HEK293 (cell line): ENCODE data around the gene LUC7L.

Source experiments
- CTCF ChIA-PET: fragments of 350-600 bp; formaldehyde crosslinking; extraction: SDS; loops from one replicate; lab custom pipeline; 2021; ENCODE audit warnings: antibody characterized with exemption; lab: Yijun Ruan, JAX
- POLR2A ChIA-PET: fragments of 300-600 bp; formaldehyde crosslinking; extraction: SDS; loops from one replicate; lab custom pipeline; 2020; ENCODE audit warnings: antibody characterized with exemption, inconsistent platforms; lab: Yijun Ruan, JAX
- H3K27ac ChIP-seq: fragments of 200-500 bp; sonication (Bioruptor generic); 2 replicates; pipeline ENCODE4 v1.5.1; 2014; ENCODE audit warnings: low read depth, low read length, control low read depth, inconsistent platforms; ENCODE audit errors: extremely low read depth
- H3K36me3 ChIP-seq, 2 experiments: fragments of 200-500 bp in 1 of 2; sonication (Bioruptor generic) in 1 of 2; 1 replicate in 1 of 2; 2 replicates in 1 of 2; pipeline ENCODE4 v1.5.1; 2014 to 2017; ENCODE audit warnings: inconsistent platforms in 2 of 2, low read length in 2 of 2; ENCODE audit not compliant: control insufficient read depth in 2 of 2, insufficient read depth in 1 of 2
- H3K4me1 ChIP-seq: fragments of 200-500 bp; sonication (Bioruptor generic); 2 replicates; pipeline ENCODE4 v1.5.1; 2014; ENCODE audit warnings: mild to moderate bottlenecking, low read length, inconsistent platforms; ENCODE audit not compliant: control insufficient read depth, insufficient read depth
- H3K4me3 ChIP-seq: 2 replicates; pipeline ENCODE4 v1.5.1; 2011; ENCODE audit warnings: low read depth, mild to moderate bottlenecking, control low read depth, low read length, moderate library complexity
- H3K9me3 ChIP-seq: fragments of 200-500 bp; sonication (Bioruptor generic); 2 replicates; pipeline ENCODE4 v1.5.1; 2014; ENCODE audit warnings: low read depth, low read length, inconsistent platforms; ENCODE audit not compliant: control insufficient read depth, insufficient read depth
- HIC1 ChIP-seq: fragments of 450-650 bp; formaldehyde crosslinking; IDR thresholded peaks from 2 replicates; pipeline ENCODE4 v1.5.1; 2016; ENCODE audit warnings: missing biosample characterization, missing genetic modification characterization
- KLF7 ChIP-seq: fragments of 450-650 bp; formaldehyde crosslinking; IDR thresholded peaks from 2 replicates; pipeline ENCODE4 v1.5.1; 2016; ENCODE audit warnings: missing biosample characterization, missing genetic modification characterization, borderline replicate concordance
- OSR2 ChIP-seq: fragments of 450-650 bp; formaldehyde crosslinking; IDR thresholded peaks from 2 replicates; pipeline ENCODE4 v1.5.1; 2016; ENCODE audit warnings: missing biosample characterization, missing genetic modification characterization
- OVOL3 ChIP-seq: fragments of 450-650 bp; formaldehyde crosslinking; IDR thresholded peaks from 2 replicates; pipeline ENCODE4 v1.5.1; 2016; ENCODE audit warnings: missing biosample characterization, missing genetic modification characterization
- PATZ1 ChIP-seq: fragments of 450-650 bp; formaldehyde crosslinking; IDR thresholded peaks from 2 replicates; pipeline ENCODE4 v1.5.1; 2016; ENCODE audit warnings: missing biosample characterization, missing genetic modification characterization
- PRDM10 ChIP-seq: fragments of 450-650 bp; formaldehyde crosslinking; IDR thresholded peaks from 2 replicates; pipeline ENCODE4 v1.5.1; 2016; ENCODE audit warnings: missing biosample characterization, missing genetic modification characterization
- SP3 ChIP-seq: fragments of 450-650 bp; formaldehyde crosslinking; IDR thresholded peaks from 2 replicates; pipeline ENCODE4 v1.5.1; 2016; ENCODE audit warnings: missing biosample characterization, missing genetic modification characterization
- SP7 ChIP-seq: fragments of 450-650 bp; formaldehyde crosslinking; IDR thresholded peaks from 2 replicates; pipeline ENCODE4 v1.5.1; 2016; ENCODE audit warnings: missing biosample characterization, missing genetic modification characterization
- ZBTB17 ChIP-seq: fragments of 450-650 bp; formaldehyde crosslinking; IDR thresholded peaks from 2 replicates; pipeline ENCODE4 v1.5.1; 2016; ENCODE audit warnings: missing biosample characterization, missing genetic modification characterization
- ZNF140 ChIP-seq: fragments of 450-650 bp; formaldehyde crosslinking; IDR thresholded peaks from 2 replicates; pipeline ENCODE4 v1.5.1; 2016; ENCODE audit warnings: missing biosample characterization, missing genetic modification characterization
- ZNF174 ChIP-seq: fragments of 450-650 bp; formaldehyde crosslinking; IDR thresholded peaks from 2 replicates; pipeline ENCODE4 v1.5.0; 2017; ENCODE audit warnings: missing biosample characterization, mild to moderate bottlenecking, missing genetic modification characterization
- ZNF394 ChIP-seq: fragments of 450-650 bp; formaldehyde crosslinking; IDR thresholded peaks from 2 replicates; pipeline ENCODE4 v1.5.1; 2016; ENCODE audit warnings: missing biosample characterization, missing genetic modification characterization, mild to moderate bottlenecking, moderate library complexity, borderline replicate concordance
- ZNF501 ChIP-seq: fragments of 450-650 bp; formaldehyde crosslinking; IDR thresholded peaks from 2 replicates; pipeline ENCODE4 v1.5.1; 2016; ENCODE audit warnings: missing biosample characterization, missing genetic modification characterization
- ZNF600 ChIP-seq: fragments of 450-650 bp; formaldehyde crosslinking; IDR thresholded peaks from 2 replicates; pipeline ENCODE4 v1.5.1; 2016; ENCODE audit warnings: missing biosample characterization, missing genetic modification characterization
- ZNF623 ChIP-seq: fragments of 450-650 bp; formaldehyde crosslinking; IDR thresholded peaks from 2 replicates; pipeline ENCODE4 v1.5.1; 2016; ENCODE audit warnings: missing biosample characterization, missing genetic modification characterization
- ZNF629 ChIP-seq: fragments of 450-650 bp; formaldehyde crosslinking; IDR thresholded peaks from 2 replicates; pipeline ENCODE4 v1.5.1; 2017; ENCODE audit warnings: missing biosample characterization, missing genetic modification characterization
- ZNF645 ChIP-seq: fragments of 450-650 bp; formaldehyde crosslinking; IDR thresholded peaks from 2 replicates; pipeline ENCODE4; 2016; ENCODE audit warnings: missing biosample characterization, missing genetic modification characterization
- ZNF692 ChIP-seq: fragments of 450-650 bp; formaldehyde crosslinking; IDR thresholded peaks from 2 replicates; pipeline ENCODE4 v1.5.1; 2016; ENCODE audit warnings: missing biosample characterization, missing genetic modification characterization
- ZXDB ChIP-seq: fragments of 450-650 bp; formaldehyde crosslinking; IDR thresholded peaks from 2 replicates; pipeline ENCODE4 v1.5.1; 2016; ENCODE audit warnings: missing biosample characterization, missing genetic modification characterization

Gene LUC7L

GRCh38 chr16:228852-229730 lies at the start of gene LUC7L (continued):
- no peak for TF ChIP-seq ZNF140 (tag by site-specific recombination)
- TF ChIP-seq HIC1 (tag by site-specific recombination), result peak; percentile 46; the same call in 1 of the 2 replicates
- TF ChIP-seq ZNF645 (tag by site-specific recombination), result no peak
- peak; percentile 80 for TF ChIP-seq SP7 (tag by site-specific recombination)
- peak; percentile 96 for TF ChIP-seq ZNF501 (tag by site-specific recombination)
- peak; percentile 67 for TF ChIP-seq SP3 (tag by site-specific recombination)
- TF ChIP-seq OVOL3, result 0 out of 2 replicates have a peak, but pooled peaks have one; percentile 61
- no peak for TF ChIP-seq ZNF623 (tag by site-specific recombination)
- TF ChIP-seq KLF7, result 0 out of 2 replicates have a peak, but pooled peaks have one; percentile 51
- no peak for TF ChIP-seq ZNF174 (tag by site-specific recombination)
- TF ChIP-seq ZNF394 (tag by site-specific recombination), result no peak; the same call in 1 of the 2 replicates
- TF ChIP-seq ZNF692 (tag by site-specific recombination), result peak; percentile 92
- peak; percentile 77 for TF ChIP-seq ZNF629 (tag by site-specific recombination)

- no peak overlapping the region for H3K4me3 ChIP-seq
- no peaks in the 10 kb centered on the region for H3K4me1 ChIP-seq
- no peaks in the 10 kb centered on the region for H3K9me3 ChIP-seq
- no peak overlapping the region for H3K27ac ChIP-seq
- CTCF ChIA-PET, result interaction anchor here (0.7 to 1.0 kb wide), 2 partner anchors 50 to 167 kb away, joined by 3 read pairs; no protein-coding TSS in a partner anchor
- no peaks in the 10 kb centered on the region for H3K36me3 ChIP-seq
- POLR2A ChIA-PET, result interaction anchor here (0.6 to 1.8 kb wide), 3 partner anchors 74 to 86 kb away, joined by 3 to 4 read pairs (median 4); partner anchors contain the start of gene AXIN1
- 0 out of 2 replicates have a peak, but pooled peaks have one; percentile 26 for TF ChIP-seq HIC1 (tag by site-specific recombination)
- peak; percentile 75 for TF ChIP-seq ZNF600 (tag by site-specific recombination)
- 0 out of 2 replicates have a peak, but pooled peaks have one; percentile 11 for TF ChIP-seq PRDM10
- TF ChIP-seq OSR2 (tag by site-specific recombination), result peak; percentile 63
- TF ChIP-seq PATZ1 (tag by site-specific recombination), result peak; percentile 19; the same call in 1 of the 2 replicates
- TF ChIP-seq ZXDB (tag by site-specific recombination), result peak; percentile 35
- TF ChIP-seq ZBTB17 (tag by site-specific recombination), result peak; percentile 64
These were observed 49.7 kb upstream of the LUC7L start for GRCh38 chr16:278863-279366.
